Fibroblast of the conjunctiva (primary cell): Measurements from ENCODE around the gene NFASC.

Experiments
- DNase-seq: peaks from one replicate; pipeline ENCODE4 v3.0.0-alpha.2; 2010; ENCODE audit warnings: low read depth

Gene NFASC

DNA sequence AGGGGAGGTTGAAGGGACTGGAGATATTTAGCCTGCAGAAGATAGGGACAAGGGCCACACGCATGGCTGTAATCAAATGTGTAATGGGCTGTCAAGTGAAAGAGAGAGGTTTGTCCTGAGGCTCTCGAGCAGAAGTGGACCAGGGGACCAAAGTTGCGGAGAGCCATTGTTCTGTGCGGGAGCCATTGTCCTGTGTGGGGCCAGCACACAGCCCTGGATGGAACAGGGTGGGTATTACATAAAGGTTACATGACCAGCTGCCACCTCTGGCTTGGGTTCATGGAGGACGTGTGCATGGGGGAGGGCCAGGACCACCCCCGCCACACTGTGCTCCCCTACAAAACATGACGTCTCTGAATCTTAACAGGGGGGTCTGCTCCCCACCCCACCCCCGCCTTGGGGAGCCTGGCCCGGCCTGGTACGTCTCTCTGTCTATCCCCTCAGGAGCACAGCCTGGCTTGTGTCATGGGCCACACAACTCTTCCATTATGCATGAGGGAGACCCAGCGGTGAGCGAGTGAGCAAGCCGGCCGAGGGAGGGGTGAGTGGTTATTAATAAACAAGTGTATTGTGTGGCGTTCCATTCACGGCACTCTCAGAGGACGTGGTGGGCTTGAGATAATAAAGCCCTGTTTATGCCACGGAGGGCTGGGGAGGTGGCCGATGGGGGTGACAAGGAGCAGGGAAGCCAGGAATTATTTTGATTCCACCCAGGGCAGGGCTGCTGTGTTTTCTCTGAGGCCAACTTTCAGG lies at the start of gene NFASC:
NFASC (plus strand) TSS at position 703 of the 753 bp plus-strand sequence. CDS start 73,454 bp downstream, outside the sequence.
- DNase-seq, result no peak

DNA sequence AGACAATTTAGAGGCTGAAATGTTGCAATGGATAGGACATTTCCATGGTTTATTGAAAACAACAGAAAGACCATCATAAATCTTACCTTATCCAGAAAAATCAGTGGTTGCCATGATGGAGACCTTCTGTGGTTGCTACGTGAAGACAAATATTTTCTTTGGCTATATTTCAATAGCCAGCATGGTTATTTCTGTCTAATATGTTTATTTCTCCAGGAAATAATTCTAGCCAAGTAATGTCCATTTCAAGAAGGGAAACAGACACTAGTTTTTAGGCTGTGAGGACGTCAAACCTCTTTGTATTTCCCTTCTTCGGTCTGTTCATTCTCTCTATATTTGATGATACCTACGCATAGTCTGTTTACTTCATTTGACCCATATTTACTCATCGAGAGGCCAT lies 49.2 kb upstream of the NFASC start:
- DNase-seq, result no peak

DNA sequence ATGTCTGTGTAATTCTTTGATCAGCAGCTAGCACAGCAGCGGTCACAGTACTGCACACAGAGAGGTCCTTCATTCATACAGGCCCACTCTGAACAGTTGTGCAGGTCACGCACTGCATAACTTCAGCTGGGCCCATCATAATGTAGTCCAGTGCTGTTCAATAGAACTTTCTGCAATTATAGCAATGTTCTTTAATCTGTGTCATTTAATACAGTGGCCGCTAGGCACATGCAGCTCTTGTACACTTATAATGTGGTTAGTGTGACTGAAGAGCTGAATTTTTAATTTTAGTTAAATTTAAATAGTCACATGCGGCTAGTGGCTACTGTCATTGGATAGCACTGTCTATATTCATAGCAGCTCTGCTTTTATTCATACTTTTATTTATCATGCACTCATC lies 48.7 kb upstream of the NFASC start:
- no peak for DNase-seq

DNA sequence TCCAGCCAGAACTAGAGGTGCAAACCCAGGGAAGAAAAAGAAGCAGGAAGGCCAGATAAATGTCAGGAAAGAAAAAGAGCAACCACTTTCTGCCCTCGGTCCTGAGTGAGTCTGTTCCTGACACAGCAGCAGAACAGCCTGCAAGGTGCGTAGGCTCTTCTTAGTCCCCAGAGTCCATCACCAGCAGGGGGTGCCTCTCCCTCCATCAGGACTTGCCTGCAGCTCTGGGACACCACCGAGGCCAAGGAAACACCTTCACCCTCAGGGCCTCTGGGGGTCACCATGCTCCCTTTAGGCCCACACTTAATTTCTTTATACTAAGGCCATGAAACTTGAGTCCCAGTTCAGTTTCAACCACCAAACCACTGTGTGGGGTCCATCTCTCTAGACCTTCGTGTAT lies 43.7 kb upstream of the NFASC start:
- no peak for DNase-seq

DNA sequence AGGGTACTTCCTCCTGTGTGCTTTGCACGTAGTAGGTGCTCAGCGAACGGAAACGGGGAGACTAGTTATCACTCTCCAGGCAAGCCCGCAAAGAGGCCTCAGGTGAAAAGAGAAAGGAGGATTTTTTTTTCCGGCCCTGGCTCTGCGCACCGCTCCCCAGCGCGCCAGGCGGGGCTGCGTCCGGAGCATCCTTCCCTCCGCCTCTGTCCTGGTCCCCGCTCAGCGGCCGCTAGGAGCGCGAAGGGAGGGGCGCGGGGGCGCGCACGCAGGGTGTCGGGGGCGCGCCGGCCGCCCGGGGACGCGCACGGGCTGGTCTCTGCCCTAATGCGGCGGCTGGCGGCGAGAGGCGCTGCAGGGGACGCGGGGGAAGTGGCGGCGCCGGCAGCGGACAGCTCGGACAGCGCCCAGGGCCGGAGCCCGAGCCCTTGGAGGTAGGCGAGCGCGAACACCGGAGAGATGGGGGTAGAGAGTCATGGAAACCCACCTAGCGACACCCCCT lies 42.3 kb upstream of the NFASC start:
- DNase-seq, result no peak

DNA sequence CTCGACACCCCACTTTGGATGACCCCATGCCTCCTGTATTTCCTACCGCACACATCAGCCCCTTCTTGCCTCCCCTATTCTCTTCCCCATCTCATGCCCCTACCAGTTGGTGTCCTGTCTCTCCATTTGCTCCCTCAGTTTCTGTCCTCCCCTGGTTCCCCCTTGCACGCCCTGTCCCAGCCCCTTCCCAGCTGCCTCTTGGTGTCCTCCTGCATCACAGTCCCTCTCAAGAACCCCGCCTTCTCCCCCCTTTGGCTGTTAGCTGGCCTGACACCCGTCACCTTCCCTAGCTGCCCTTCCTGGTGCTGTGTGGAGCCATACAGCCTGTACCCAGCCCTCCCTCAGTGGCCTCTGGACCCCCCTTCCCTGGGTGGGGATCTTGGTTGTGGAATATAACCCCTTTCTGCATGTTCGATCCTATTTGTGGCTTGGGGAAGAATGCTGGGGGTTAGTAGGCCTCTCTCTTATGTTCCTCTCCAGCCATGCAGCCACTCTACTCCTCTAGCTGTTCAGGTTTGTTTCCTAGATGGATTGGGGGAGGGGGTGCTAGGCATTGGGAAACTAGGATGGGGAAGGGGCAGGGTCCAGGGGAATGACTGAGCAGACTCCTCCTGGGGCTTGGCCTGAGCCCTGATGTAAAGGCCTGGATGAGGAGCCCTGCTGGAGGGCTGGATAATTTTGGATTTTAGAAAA lies 41.4 kb upstream of the NFASC start:
- DNase-seq, result no peak

DNA sequence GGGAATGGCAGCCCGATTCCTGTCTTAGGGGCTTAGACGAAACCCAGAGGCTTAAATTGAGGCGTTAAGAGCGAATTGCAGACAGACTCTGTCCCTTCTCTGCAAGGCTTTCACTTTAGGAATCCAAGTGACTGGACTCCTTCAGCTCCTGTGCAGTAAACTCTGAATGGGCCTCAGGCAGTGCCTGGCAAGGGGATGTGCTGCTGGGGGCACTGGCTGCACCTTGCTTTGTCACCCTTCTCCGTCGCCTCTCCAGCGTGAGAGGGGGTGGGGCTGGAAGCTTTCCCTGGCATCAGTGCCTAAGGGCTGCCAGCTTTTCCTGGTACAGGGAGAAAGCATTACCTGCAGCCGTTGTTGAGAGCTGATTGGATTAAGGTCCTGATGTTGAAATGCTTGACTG lies 39.9 kb upstream of the NFASC start:
- DNase-seq, result no peak

DNA sequence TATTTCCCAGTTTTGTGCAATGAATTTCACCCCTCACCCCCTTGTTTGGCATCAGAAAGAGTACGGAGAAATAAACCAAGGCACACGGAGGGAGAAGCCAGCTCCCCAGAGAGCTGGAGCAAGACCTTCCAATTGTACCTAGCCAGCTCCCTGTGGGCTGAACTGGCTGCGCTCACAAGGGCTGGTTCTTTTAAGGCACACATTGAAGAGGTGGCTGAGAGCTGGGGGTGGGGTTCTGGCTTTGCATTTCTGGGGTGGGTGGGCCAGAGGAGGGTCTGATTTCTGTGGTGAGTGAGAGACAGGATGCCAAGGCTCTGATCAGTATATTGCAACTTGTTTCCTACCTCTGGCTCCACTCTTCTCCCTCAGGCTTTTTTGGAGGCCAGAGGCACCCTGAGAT lies 39.5 kb upstream of the NFASC start:
- DNase-seq, result no peak

DNA sequence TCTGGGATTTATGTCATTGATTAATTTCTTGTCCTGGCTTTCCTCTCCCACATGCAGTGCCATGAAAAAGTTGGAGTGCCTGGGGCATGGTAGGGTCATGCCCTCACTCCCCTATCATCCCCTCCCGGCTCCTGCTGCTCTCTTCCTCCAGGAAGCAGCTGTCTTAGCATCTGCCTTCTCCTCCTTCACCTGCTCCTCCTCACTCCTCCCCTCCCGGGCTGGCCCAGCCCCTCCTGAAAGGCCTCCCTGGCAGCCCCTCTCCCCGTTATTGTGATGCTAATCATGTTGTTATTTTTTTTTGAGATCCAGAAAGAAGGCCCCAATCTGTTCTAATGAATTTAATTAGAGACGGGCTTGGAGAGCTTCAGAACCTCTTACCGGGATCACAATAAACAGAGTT lies 36.3 kb upstream of the NFASC start:
- DNase-seq, result no peak

DNA sequence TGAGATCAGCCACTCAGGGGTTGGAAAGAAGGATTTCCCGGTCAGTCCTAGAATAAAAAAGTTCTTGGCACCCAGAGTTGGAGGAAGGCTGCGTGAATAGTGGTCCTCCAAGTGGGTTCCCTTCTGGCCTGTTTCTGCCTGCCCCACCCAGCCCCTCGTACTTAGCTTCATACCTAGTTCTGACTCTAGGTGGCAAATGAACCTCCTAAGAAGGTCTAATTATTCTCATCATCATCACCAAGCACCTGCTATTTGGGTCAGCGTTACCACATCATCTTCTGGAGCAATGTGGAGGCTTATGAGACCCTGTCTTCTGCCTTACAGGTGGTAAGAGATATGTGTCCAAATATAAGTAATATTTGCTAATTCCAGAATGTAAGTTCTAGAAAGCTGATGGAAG lies 35.9 kb upstream of the NFASC start:
- no peak for DNase-seq

DNA sequence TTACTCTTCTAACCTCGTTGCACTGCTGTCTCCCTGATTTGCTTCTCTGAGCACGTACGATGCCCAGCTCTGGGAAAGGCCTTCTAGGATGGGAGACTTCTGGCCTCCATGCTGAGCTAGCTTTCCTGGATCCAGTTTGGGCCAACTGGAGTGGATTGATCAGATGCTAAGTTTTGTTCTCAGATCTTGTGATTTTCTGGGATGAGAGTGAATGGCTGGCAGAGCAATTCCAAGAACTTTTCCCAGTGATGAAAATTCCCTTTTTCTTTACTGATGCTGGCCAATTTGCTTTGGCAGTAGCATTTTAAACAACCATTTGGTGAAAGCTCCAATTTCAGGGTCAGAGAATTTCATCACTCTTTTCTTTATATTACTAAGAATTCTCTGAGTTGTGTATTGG lies 34.9 kb upstream of the NFASC start:
- no peak for DNase-seq

DNA sequence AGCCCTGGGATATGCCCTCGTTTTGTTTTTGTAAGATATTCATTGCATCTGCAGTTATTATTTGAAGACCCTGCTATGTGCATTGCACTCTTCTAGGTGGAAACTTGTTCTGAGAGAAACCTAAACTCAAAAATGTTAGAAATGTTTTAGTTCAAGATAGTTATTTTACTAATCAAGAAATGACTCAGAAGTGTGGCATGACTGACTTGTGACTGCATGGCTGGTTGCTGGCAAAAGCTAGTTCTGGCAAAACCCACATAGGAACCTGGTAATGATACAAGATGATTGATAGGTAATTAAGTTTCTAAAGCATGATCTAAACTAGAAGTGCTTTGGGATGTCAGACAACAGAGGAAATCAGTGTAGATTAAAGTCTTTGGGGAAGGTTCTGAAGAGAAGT lies 33.8 kb upstream of the NFASC start:
- DNase-seq, result no peak

DNA sequence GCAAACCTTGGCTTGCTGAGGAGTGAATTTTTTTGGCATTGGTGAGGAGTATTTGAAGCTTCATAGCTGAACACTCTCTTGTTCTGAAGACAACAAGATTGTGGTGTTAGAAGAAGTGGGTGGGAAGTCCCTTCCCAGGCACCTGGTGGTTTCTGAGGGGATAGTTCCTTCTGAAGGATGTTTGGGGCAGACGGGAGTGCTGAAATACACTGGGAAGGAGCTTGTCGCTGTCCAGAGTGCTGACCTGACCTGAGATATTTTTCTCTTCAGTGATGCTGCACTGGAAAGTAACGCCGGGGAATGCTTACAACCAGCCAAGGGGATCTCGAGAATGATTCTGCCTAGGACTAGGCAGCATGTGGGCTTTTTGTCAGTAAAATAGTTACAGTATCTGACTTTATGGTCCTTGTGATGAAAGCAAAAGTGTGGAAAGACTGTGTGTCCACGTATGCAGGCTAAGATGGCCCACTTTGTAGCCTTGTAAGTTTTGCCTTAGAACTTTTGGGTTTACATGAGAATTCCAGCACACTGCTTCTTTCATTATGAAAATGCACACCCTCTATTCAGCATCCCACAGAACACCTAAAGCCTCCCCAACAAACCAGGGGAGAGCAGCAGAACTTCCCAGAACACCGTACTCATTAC lies 33.1 kb upstream of the NFASC start:
- DNase-seq, result peak; percentile 9

DNA sequence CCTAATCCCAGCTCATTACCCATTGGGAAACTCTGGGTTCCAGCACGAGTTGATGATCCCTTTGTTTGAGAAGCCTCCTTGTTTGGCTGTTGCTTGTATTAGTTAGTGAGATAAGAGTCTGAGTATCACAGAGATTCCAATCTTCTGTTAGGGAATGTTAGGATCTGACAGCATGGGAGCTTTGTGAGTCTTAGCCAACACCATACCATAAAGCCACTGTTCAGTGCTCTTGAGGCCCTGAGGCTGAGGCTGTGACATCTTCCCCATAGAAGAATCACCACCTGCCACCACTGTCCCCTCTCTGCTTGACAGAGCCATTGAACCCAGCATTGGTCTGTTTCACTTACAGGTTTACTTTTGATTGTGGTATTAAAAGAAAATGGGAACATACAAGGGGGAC lies 29.3 kb upstream of the NFASC start:
- no peak for DNase-seq

DNA sequence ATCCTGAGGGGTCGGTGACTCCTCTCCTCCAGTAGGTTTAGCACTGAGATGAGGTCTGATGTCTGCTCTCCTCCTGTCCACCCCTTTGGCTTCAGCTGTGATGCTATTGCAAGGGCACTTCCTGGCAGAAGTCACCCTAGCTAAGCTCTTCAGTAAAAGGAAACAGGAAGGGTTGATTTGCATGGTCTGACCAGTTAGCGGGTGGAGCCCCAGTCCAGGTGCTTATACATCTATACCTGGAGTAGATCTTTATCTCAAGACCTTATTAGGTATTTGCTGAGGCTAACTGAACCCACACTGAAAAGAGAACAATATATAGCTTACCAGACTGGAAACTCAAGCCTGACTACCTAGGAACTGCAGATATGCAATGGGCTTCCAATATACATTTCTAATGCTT lies 28.9 kb upstream of the NFASC start:
- DNase-seq, result no peak

DNA sequence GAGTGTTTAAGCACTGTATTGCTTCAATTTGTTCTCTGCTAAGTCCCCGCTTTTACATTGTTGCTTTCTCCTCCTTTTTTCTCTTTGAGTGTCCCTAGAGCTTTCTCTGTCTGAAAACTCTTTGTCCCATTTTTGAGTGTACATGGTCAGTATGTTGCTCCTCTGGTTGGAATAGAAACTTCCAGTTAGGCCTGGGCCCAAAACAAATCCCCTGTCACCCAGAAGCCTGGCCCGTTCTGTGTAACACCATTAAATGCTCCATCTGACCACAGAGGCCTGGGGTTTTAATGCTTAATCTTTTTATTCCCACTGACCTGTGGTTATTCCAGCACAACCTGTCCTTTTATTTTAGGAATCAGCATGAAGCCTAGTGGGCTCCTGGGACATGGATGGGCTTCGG lies 28.3 kb upstream of the NFASC start:
- no peak for DNase-seq

DNA sequence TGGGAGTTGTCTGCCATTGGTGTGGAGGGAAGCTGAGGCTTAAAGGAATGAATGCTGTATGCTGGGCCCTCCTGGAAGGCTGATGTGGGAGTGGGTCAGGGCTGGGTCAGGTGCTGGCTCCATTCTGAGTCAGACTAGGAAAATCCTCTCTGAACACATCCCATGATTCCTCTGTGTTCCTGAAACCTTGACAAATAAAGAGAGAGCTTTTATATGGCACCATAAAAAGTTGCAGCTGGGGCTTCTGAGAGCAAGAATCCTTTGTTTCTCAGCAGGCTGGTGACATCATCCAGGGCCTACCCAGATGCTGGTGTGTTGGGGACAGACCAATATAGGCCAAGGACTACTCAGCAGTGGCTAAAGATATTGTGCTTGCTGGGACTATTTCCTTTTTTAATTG lies 27.8 kb upstream of the NFASC start:
- DNase-seq, result no peak

DNA sequence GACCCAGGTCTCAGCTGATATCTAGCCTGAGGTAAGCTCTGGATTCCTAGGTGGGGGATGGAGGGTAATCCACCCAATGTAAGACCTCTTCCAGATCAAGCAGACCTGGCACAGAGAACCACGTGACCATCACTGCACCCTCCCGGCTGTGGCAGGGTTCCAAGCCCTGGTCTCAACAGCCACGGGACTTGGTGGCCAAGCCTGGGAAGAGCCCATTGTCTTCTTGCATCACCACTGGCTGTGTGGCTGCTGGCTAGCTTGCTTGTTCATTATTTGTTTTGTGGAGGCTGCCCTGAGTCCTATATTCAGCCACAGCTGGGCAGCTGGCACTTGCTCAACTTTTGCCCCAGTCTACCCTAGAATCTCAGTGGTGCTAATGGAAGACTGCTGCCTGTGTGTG lies 24.1 kb upstream of the NFASC start:
- DNase-seq, result no peak

DNA sequence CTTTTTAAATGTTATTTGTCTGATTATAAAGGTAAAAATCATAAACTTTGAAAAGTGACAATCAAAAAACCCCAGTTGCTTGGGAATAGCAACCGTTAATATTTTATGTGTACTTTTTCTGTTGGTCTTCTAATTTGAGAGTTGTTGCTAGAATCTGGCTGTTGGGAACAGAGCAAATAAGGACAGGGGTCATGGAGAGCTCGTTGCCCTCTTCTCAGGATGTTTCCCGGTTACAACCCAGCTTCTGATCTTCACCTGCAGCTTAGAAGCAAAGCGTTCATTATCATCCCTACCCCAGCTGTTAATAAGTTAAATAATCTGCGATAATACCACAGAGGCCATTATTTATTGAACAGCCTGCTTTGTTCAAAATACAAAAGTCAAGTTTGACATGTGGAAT lies 22.1 kb upstream of the NFASC start:
- no peak for DNase-seq

DNA sequence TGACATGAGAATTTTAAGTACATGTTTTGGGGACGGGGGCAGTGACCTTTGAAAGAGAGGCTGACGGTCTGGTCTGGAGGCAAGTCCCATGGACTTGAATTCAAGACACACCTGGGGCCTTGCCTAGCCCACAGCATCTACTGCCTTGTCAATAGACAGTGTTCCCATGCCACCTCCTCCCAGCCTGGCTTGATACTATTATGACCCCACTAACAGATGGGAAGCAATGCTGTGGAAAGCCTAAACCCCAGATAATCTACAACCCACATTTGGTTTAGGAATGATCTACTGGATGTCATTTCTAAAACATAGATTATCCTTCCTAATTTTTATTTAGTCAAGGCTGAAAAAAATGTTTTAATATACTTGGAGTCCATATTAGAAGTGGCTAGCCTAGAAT lies 17.8 kb upstream of the NFASC start:
- DNase-seq, result no peak

DNA sequence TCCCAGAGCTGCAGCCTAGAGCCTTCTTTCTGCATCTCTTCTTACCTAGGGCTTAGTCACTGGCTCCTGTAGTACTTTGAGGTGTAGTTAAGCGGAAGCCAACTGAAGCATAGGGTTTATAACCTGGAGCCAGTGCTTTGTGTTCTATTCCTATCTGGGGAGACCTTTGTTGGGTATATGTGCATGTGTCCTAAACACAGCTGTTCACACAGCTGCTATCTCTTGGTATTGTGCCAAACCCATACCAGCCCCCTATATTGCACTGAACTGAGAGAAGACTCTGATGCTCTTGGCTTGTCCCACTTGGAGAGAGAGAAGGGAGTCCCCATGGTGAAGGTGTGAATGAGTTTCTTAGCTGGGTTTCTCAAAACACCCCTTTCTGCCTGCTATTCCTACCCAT lies 17.2 kb upstream of the NFASC start:
- DNase-seq, result no peak

DNA sequence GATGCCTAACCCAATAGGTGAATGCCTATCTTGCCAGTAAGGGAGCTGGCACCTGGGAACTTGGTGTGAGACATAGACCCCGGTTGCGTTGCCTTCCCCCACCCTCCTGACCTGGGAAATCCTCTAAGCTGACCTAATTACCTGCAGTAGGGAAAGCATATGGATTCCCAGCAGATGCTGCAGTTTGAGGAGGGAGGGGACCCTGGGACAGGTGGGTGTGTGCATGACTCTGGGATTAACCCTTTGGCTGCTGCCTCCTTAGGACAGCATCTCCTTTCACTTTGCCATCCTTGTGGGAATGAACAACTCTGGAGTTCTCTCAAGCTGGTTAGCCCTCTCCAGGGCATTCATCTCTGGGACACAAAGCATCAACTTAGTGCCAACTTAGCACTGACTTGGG lies 16.4 kb upstream of the NFASC start:
- no peak for DNase-seq

DNA sequence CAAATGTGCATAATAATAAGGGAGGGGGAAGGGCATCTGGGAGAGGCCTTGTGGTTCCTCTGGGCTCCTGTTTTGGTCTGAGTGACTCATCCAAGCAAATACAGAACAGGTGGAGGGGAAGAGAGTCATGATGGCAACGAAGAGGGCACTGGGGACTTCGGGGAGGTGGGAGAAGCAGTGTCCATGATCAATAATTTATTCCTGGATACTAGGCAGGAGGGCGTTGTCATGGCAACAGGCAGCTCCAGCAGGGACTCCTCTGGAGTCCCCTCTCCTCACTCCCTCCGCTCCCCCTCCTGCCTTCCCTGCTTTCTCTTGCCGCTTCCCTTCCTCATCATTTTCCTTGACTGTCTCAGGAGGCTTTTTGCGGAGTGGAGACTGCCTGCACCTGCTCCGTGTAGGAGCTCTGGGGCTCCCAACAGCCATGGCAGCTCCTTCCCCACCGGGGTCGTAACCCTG lies 12.3 kb upstream of the NFASC start:
- DNase-seq, result no peak
